ENCODE results near the gene PDE4B. TPM values are rescaled to one million over a fixed set of nuclear protein-coding genes. Genes with fewer than 3 reads are reported as not detected.

Gene PDE4B
- total and polyA plus RNA-seq, 12 donors: 2.0 to 63.2 (median 15.3) TPM

DNA sequence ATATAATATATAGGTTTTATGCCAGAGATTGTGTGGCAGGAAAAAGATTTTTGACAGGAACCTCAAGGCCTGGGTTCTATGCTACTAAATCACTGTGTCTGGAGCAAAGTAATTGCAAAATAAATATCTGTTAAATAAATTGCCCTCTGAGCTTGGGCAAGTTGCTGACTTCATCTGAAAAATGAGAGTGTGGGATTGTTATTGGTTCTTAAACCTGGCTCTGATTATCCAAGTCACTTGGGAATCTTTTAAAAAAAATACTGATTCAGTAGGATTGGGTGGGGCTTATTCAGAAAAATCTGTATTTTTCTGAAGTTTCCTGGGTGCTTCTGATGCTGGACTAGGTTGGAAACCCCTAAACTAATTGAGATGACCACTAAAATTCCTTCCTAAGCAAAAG lies 567.1 kb downstream of the PDE4B start:
- no peak for ATAC-seq
- intact Hi-C loops (cut with DNase I): no loop called here
- no peaks in the 10 kb centered on the region for H3K27me3 ChIP-seq
- H3K27ac ChIP-seq: peak overlapping the region in 6 of 10 donors; percentile 7 to 43 (median 12)
- H3K4me1 ChIP-seq: peaks cover 0 to 55% (median 23%) of the 10 kb centered on the region in 9 donors
- H3K9me3 ChIP-seq: no peaks in the 10 kb centered on the region
- no peak overlapping the region for H3K4me3 ChIP-seq
- TF ChIP-seq, protein P1, sequence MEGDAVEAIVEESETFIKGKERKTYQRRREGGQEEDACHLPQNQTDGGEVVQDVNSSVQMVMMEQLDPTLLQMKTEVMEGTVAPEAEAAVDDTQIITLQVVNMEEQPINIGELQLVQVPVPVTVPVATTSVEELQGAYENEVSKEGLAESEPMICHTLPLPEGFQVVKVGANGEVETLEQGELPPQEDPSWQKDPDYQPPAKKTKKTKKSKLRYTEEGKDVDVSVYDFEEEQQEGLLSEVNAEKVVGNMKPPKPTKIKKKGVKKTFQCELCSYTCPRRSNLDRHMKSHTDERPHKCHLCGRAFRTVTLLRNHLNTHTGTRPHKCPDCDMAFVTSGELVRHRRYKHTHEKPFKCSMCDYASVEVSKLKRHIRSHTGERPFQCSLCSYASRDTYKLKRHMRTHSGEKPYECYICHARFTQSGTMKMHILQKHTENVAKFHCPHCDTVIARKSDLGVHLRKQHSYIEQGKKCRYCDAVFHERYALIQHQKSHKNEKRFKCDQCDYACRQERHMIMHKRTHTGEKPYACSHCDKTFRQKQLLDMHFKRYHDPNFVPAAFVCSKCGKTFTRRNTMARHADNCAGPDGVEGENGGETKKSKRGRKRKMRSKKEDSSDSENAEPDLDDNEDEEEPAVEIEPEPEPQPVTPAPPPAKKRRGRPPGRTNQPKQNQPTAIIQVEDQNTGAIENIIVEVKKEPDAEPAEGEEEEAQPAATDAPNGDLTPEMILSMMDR (IDR thresholded peaks at IDR 0.05): no peak
- peaks cover 0 to 95% (median 21%) of the 10 kb centered on the region in 9 donors for H3K36me3 ChIP-seq
- no peak for DNase-seq

DNA sequence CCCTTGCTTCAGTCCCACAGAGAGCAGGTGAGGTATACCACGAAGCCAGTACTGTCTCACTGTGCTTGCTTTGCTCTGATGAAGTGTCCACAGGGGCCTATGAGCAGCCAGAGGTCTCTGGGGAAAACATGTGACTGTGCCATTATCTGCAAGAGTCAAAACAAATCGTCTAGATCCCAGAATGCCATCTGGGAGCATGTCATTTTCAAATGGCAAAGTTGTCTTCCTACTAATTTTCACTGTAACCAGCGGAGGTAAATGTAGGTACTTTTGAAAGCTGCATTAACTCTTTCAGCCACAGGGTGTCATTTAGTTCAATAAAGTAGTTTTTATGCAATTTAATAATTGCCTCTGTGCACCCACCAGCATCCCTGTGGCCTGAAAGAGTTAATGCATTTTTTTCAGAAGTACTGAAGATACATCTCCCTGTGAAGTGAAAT lies 567.6 kb downstream of the PDE4B start:
- peak in 5 of 8 donors; percentile 49 to 69 (median 56) for ATAC-seq
- Histone ChIP-seq H3K9me3 (no peaks in the 10 kb centered on the region), H3K27me3 (no peaks in the 10 kb centered on the region), H3K27ac (peak overlapping the region in 3 of 10 donors; percentile 12 to 43 (median 19)), H3K4me1 (peaks cover 0 to 50% (median 21%) of the 10 kb centered on the region in 9 donors), H3K36me3 (peaks cover 0 to 98% (median 24%) of the 10 kb centered on the region in 9 donors), H3K4me3 (no peak overlapping the region)
- intact Hi-C loops (cut with DNase I): no loop called here
- DNase-seq: no peak
- TF ChIP-seq, protein P1 (IDR thresholded peaks at IDR 0.05): peak in 1 of 9 donors; percentile 25
- WGBS, 2 donors: 18 to 22% methylated on average over 3 of the region's 3 CpGs

DNA sequence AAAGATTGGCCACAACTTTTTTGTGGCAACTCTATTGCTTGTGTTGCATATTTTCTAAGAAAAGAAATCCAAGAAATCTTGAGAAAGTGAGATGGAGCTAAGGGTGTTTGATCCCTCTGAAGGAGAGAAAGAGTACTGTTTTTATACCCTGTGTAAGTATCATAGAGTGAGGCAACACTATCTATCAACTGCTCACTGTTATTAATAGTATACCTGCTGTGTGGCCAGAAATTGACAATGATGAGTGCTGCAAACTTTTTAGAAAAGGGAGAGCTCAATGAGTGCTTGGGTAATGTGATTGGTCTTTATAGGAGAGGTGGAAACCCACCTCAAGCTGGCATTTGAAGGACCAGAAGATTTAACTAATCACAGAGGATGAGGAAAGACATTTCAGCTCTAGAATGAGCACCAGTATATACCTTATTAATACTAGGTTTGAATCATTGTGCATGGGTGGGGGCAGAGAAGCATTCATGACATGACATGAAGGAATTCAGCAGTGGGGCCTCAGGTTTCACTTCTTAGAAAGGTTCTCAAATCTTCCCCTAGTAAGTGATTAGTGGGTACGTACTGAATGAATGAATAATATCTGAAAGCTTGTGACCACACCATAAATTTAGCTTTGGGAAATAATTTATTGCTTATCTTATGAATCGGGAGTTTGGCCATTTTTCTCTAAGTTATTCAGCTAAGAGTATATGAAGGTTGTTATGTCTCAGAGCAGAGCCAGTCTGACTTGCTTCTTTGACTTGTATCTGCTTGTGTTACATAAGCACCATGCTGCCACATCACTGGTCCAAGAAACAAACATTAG lies 572.1 kb downstream of the PDE4B start:
- DNase-seq (no peak), ATAC-seq (no peak)
- intact Hi-C loops (cut with DNase I): no loop called here
- Histone ChIP-seq H3K27ac (no peak overlapping the region), H3K4me1 (peaks cover 0 to 49% (median 11%) of the 10 kb centered on the region in 9 donors), H3K9me3 (no peaks in the 10 kb centered on the region), H3K27me3 (no peaks in the 10 kb centered on the region), H3K4me3 (no peak overlapping the region), H3K36me3 (peaks cover 0 to 100% (median 47%) of the 10 kb centered on the region in 9 donors)
- 79 to 83% methylated on average over 2 of the region's 2 CpGs for whole genome bisulfite sequencing, 2 donors
- TF ChIP-seq, protein P1 (IDR thresholded peaks at IDR 0.05): no peak

DNA sequence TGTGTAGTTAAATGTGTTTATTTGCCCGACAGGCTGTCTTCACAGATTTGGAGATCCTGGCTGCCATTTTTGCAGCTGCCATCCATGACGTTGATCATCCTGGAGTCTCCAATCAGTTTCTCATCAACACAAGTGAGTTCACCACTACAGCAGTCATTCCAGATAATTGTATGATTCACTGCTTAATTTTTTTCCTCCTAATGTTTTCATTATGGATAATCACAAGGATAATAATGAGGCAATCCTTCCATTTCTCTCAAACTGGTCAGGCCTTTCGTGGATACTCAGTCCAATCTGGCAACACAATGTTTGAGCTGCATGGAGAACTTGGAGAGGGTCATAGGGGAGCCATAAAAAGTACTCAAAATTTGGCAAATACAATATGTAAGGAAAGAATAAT lies 572.9 kb downstream of the PDE4B start:
- no peaks in the 10 kb centered on the region for H3K9me3 ChIP-seq
- 86 to 89% methylated on average over 3 of the region's 3 CpGs for WGBS, 2 donors
- ATAC-seq: peak in 1 of 8 donors; percentile 43
- no peak for DNase-seq
- H3K36me3 ChIP-seq: peaks cover 0 to 100% (median 47%) of the 10 kb centered on the region in 9 donors
- H3K4me3 ChIP-seq: no peak overlapping the region
- TF ChIP-seq, protein P1 (IDR thresholded peaks at IDR 0.05): no peak
- no peak overlapping the region for H3K27ac ChIP-seq
- peaks cover 0 to 49% (median 5%) of the 10 kb centered on the region in 9 donors for H3K4me1 ChIP-seq
- no peaks in the 10 kb centered on the region for H3K27me3 ChIP-seq
- intact Hi-C loops (cut with DNase I): no loop called here
